EL (cell line): ENCODE results near the gene MRPL47.
A peak's percentile ranks its signal among the peaks of the same experiment; 100 is the strongest.
"Not testable (repeated sequence)": the region's sequence is repeated elsewhere in the genome, so short reads cannot be mapped to it uniquely, and the experiment has no call there.

Experiments
- DNase-seq: peaks from one replicate; pipeline ENCODE4 v3.0.0-alpha.2; 2016

Gene MRPL47

DNA sequence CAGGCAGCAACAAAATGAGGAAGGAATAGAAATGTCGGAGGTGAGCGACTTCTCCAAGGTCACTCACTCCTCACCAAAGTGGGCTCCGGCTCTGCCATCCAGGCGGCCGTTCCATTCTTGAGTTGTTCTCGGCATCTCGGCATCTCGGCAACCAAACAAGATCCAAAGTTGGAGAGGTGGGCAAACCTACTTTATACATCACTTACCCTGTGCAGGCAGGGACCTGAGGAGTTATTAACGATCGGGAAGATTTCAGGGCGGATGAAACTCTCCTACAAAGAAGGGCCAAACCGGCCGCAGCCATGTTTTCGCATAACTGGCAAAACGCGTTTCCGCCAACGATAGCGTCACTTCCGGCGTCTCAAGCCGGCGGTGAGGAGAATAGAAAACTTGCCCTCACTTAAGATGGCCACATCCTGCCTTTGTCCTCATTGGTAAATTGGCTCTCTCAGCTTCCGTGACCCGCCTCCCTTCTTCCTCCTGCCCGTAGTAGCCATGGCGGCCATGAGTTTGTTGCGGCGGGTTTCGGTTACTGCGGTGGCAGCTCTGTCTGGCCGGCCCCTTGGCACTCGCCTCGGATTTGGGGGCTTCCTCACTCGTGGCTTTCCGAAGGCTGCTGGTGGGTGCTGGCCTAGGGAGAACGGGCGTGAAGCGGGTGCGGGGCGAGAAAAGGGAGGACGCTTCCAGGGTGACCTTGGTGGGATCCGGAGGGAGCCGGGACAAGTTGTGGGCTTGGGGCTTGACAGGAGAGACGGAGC is at the start of gene MRPL47, which contains the start of gene NDUFB5:
Gene MRPL47, minus strand, starts transcription at position 318 of the 758 bp plus-strand sequence. Its CDS starts 14 bp downstream, at position 304.
Gene NDUFB5, plus strand, starts transcription at position 474 of the 758 bp plus-strand sequence. Its CDS starts 22 bp downstream, at position 496.
- DNase-seq = peak; percentile 96

GRCh38 chr3:179653096-179653797 is 48.8 kb upstream of the MRPL47 start:
- peak; percentile 82 for DNase-seq

DNA sequence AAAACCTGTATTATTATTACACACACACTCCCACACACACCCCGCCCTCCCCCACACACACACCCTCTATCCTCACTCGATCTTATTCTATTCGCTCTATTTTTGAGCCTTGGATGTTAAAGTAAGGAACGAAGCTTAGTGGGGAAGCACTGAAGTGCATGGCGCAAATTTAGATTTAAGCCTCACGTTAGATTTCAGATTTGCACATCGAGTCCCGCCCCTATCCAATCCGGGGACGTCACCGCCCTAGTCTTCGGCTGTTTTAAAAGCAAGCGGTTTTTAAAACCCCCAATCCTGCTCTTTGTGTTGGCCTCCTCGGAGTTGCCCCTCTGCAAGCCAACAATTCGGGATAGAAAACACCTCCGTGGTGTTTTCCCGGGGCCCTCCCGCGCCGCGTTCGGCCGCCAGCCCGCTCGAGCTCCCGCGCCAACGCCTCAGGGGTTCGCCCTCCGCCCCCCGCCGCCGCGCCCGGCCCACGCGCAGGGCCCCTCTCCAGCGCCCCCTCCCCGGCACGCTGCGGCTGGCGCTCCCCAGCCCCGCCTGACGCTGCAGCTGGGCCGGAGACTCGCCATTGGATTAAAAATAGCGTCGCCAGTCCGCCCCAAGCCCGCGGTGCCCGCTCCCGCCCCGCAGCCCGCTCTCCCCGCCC is 48.1 kb upstream of the MRPL47 start, which contains the start of gene USP13:
Gene USP13, plus strand, starts transcription at position 594 of the 649 bp plus-strand sequence. CDS start 186 bp downstream, outside the sequence.
- DNase-seq = peak; percentile 87

- no peak for DNase-seq
These were observed 47.4 kb upstream of the MRPL47 start for GRCh38 chr3:179651687-179652446.

DNA sequence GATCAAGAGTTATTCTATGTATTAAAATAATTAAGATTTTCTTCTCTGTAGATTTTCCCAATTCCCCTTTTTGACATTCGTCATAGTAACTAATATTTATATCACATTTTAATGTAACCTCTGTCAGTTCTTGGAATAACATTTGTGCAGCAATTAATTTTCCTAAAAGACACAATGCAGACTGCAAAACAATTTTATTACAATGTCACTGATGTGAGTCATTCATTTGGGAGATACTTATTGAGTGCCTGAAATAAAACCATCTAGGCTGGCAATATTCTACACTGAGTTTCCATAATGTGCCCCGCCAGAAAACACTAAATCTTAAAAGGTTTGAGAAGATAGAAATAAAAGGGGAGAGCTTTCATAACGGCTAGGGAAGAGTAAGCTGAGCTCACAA is 41.7 kb upstream of the MRPL47 start:
- no peak for DNase-seq

DNA sequence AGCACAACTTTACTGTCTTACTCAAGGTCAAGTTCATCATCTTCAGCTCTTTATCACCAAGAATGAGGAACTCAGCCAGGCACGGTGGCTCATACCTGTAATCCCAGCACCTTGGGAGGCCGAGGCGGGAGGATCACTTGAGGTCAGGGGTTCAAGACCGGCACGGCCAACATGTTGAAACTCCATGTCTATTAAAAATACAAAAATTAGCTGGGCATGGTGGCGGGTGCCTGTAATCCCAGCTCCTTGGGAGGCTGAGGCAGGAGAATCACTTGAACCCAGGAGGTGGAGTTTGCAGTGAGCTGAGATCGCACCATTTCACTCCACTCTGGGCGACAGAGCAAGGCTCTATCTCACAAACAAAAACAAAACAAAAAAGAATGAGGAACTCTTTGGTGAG is 39.4 kb upstream of the MRPL47 start:
- DNase-seq = not testable (repeated sequence)

GRCh38 chr3:179642871-179643270 is 38.4 kb upstream of the MRPL47 start:
- no peak for DNase-seq

DNA sequence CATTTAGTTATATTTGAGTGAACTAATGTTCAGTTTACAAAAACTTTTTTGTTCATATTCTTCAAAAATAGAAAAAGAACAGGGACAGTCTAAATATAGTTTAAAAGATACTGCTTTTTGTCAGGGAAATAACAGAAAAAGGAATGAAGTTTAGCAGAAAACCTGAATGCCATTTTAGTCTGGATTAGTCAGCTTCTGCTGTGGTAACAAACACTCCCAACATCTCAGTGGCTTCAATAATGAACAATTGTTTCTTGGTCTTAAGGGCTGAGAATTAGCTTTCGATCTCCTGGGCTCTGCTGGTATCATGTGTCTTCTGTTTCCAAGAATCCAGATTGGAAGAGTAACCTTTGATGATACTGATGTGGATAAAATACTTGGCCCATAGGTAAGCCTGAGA is 36.0 kb upstream of the MRPL47 start:
- no peak for DNase-seq

DNA sequence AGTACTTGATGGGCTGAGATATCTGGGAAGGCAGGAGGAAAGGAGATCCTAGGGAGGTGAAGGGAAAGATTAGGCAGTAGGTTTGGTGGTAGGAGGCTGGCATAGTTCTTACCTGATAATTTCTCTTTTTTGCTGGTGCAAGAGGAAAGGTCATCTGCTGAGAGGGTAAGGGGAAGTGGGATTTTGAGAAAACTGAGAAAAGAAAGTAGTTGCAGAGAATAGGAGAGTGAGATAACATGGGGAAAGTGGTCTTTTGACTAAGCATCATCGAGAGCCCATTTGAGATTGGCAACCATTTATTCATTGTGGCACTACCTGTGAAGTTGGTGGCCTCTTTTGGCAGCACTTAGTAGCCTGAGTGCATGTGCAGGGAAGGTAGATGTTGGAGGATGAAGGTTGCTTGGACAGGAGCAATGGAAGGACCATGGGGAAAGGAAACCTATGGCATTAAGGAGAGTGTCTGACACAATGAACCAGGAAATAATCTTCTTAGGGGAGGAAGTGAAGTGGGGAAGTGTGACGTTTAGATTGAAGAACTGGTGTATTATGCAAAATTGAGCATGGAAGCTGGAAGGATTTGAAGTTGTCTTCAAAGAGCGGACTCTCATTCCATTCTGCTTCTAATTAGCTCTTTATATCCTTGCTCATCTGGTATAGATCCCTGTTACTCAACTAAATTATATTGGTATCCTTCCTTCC is 26.5 kb upstream of the MRPL47 start:
- DNase-seq = no peak

- DNase-seq = peak; percentile 23
These were observed 20.0 kb upstream of the MRPL47 start for GRCh38 chr3:179624451-179624850.

DNA sequence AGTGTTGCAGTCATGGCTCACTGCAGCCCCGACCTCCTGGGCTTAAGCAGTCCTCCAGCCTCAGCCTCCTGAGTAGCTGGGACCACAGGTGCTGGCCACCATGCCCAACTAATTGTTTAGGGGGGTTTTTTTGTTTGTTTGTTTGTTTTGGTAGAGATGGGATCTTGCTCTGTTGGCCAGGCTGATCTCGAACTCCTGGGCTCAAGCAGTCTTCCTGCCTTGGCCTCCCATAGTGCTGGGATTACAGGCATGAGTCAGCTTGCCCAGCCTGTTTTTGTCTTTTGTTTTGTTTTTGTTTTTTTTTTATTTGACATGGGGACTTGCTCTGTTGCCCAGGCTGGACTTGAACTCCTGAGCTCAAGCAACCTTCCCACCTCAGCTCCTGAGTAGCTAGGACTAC is 17.6 kb upstream of the MRPL47 start:
- no peak for DNase-seq

- DNase-seq = peak; percentile 3
These were observed 11.2 kb upstream of the MRPL47 start for GRCh38 chr3:179615458-179616173.

GRCh38 chr3:179613807-179614206 is 9.4 kb upstream of the MRPL47 start:
- peak; percentile 73 for DNase-seq

DNA sequence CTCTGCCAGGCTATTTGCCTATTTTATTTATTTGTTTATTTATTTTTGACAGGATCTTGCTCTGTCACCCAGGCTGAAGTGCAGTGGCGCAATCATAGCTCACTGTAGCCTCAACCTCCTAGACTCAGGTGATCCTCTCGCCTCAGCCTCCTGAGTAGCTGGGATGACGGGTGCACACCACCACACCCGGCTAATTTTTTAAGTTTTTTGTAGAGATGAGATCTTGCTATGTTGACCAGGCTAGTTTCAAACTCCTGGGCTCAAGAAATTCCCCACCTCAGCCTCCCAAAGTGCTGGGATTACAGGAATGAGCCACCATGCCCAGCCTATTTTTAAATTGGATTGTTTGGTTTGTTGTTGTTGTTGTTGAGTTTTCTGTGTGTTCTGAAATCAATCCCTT is 5.6 kb upstream of the MRPL47 start:
- DNase-seq = no peak

DNA sequence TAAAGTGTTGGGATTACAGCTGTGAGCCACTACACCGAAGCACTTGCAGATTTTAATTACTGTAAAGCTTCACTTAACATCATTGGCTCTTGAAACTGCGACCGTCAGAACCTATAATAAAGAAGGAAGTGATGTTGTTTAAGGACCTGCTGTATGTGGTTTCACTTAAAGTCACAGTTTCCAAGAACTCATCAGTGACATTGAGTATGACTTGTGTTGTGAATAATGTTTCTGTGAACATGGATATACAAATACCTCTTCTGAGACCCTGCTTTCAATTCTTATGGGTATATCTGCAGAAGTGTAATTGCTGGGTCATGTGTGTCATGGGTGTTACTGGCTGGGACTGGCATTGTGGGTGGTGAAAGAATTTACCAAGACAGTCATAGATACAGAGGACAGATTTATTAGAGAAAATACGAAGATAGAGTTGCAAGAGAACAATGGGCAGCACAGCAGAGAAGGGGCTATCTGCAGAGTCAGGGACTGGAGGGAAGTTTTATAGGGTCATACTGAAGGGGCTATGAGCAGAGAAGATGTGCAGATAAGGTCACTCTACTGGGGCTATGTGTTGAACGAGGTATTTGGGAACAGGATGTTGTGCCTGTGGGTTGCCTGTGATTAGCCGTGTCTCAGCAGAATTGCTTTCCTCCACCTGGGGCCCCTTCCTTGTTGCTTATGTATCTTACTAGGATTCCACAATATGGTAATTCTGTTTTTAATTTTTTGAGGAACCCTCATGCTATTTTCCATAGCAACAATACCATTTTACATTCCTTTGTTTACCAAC is 4.7 kb upstream of the MRPL47 start:
- DNase-seq = no peak

DNA sequence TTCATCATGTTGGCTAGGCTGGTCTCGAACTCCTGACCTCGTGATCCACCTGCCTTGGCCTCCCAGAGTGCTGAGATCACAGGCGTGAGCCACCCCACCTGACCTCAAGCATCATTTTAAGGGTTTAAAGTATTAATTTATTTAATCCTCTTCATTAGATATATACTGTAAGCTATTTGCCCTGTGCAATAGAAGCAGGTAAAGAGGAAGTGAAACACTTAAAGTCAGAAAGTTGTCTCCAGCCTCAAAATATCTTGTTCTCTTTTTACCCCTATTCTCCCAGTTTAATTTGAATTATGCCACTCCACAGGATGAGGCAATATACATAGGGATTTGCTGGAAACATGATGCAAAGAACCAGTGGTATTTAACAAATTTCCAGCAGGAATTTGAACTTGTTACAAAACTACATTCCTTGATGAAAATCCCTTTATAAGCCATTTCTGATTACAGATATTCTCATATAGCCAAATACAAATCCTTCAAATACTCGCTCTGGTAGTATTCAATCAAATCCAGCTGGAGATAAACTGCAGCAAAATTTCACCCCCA is 2.2 kb upstream of the MRPL47 start:
- no peak for DNase-seq

DNA sequence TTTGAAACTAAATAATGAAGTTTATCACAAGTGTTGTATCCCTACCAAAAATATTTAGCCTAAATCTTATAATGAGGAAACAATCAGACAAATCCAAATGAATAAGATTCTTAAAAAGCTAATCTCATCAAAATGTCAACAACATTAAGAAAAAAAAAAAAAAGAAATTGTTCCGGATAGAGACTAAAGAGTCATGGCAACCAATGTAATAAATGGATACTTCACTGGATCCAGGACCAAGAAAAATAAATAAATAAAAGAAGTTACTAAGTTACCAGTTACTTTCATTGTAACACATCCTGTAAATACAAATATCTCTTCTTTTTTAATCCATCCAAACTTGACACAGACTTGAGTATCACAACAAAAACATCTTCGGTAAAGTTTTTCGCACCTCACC is 607 bp downstream of the MRPL47 start:
- DNase-seq = no peak

GRCh38 chr3:179603321-179603720 is 1.1 kb downstream of the MRPL47 start:
- DNase-seq = no peak

GRCh38 chr3:179599531-179599930 is 4.9 kb downstream of the MRPL47 start:
- peak; percentile 36 for DNase-seq

GRCh38 chr3:179591313-179591712 is 13.1 kb downstream of the MRPL47 start:
- DNase-seq = no peak
